BE2C (cell line): ENCODE data around the gene SLC35G3.

Source experiments
- DNase-seq: peaks from one replicate; pipeline ENCODE4 v3.0.0-alpha.2; 2020
- H3K27me3 ChIP-seq: fragments of 250-450 bp; sonication (Bioruptor Pico); 2 replicates; pipeline ENCODE4 v1.5.1; 2020; ENCODE audit warnings: mild to moderate bottlenecking
- H3K36me3 ChIP-seq: fragments of 250-450 bp; sonication (Bioruptor Pico); 2 replicates; pipeline ENCODE4 v1.5.1; 2020; ENCODE audit warnings: mild to moderate bottlenecking
- H3K4me1 ChIP-seq: fragments of 250-450 bp; sonication (Bioruptor Pico); 2 replicates; pipeline ENCODE4 v1.5.1; 2020
- H3K4me3 ChIP-seq: 2 replicates; pipeline ENCODE4 v1.5.1; 2011; ENCODE audit warnings: low read depth, low read length
- H3K9me3 ChIP-seq: fragments of 250-450 bp; sonication (Bioruptor Pico); 2 replicates; pipeline ENCODE4 v1.5.1; 2020
- CTCF ChIP-seq: IDR thresholded peaks from 2 replicates; pipeline ENCODE4 v1.5.1; 2012; ENCODE audit warnings: mild to moderate bottlenecking, low read depth, low read length

SLC35G3 gene

GRCh38 chr17:35170968-35171771 is 23.0 kb downstream of the SLC35G3 start:
- Histone ChIP-seq H3K27me3 (peaks cover 66% of the 10 kb centered on the region), H3K4me3 (no peak overlapping the region), H3K9me3 (no peaks in the 10 kb centered on the region), H3K4me1 (no peaks in the 10 kb centered on the region), H3K36me3 (no peaks in the 10 kb centered on the region)
- no peak for DNase-seq
- no peak for TF ChIP-seq CTCF

GRCh38 chr17:35169835-35170363 is 24.3 kb downstream of the SLC35G3 start:
- H3K4me1 ChIP-seq = no peaks in the 10 kb centered on the region
- H3K27me3 ChIP-seq = peaks cover 55% of the 10 kb centered on the region
- H3K4me3 ChIP-seq = no peak overlapping the region
- TF ChIP-seq CTCF = no peak
- H3K36me3 ChIP-seq = no peaks in the 10 kb centered on the region
- no peaks in the 10 kb centered on the region for H3K9me3 ChIP-seq
- no peak for DNase-seq

- Histone ChIP-seq H3K36me3 (no peaks in the 10 kb centered on the region), H3K27me3 (peaks cover 48% of the 10 kb centered on the region), H3K4me1 (no peaks in the 10 kb centered on the region), H3K9me3 (no peaks in the 10 kb centered on the region), H3K4me3 (no peak overlapping the region)
- TF ChIP-seq CTCF = no peak
- DNase-seq = no peak
These were observed 26.5 kb downstream of the SLC35G3 start for GRCh38 chr17:35167666-35168065.

- no peak for TF ChIP-seq CTCF
- no peaks in the 10 kb centered on the region for H3K4me1 ChIP-seq
- H3K27me3 ChIP-seq = peaks cover 45% of the 10 kb centered on the region
- DNase-seq = no peak
- H3K9me3 ChIP-seq = no peaks in the 10 kb centered on the region
- H3K36me3 ChIP-seq = no peaks in the 10 kb centered on the region
- H3K4me3 ChIP-seq = no peak overlapping the region
These were observed 27.1 kb downstream of the SLC35G3 start for GRCh38 chr17:35167046-35167445.

- no peak for TF ChIP-seq CTCF
- H3K27me3 ChIP-seq = peaks cover 47% of the 10 kb centered on the region
- DNase-seq = no peak
- no peaks in the 10 kb centered on the region for H3K36me3 ChIP-seq
- H3K4me1 ChIP-seq = no peaks in the 10 kb centered on the region
- no peak overlapping the region for H3K4me3 ChIP-seq
- H3K9me3 ChIP-seq = no peaks in the 10 kb centered on the region
These were observed 27.7 kb downstream of the SLC35G3 start for GRCh38 chr17:35166526-35166925.

GRCh38 chr17:35164716-35165115 is 29.5 kb downstream of the SLC35G3 start:
- Histone ChIP-seq H3K4me1 (no peaks in the 10 kb centered on the region), H3K4me3 (no peak overlapping the region), H3K36me3 (no peaks in the 10 kb centered on the region), H3K9me3 (no peaks in the 10 kb centered on the region), H3K27me3 (peaks cover 48% of the 10 kb centered on the region)
- TF ChIP-seq CTCF = no peak
- no peak for DNase-seq
